WI38 (cell line): Measurements from ENCODE around the gene GSDMA.

ENCODE experiments used
- H3K4me3 ChIP-seq: 2 replicates; pipeline ENCODE4 v1.5.1; 2011; ENCODE audit warnings: low read depth, mild to moderate bottlenecking, control low read depth, low read length
- CTCF ChIP-seq: IDR thresholded peaks from 2 replicates; pipeline ENCODE4 v1.5.1; 2012; ENCODE audit warnings: low read depth, mild to moderate bottlenecking, control low read depth, low read length

Gene GSDMA

GRCh38 chr17:39927101-39927928 is 35.5 kb upstream of the GSDMA start, which contains the start of the genes LRRC3C and ORMDL3:
Gene LRRC3C (plus strand): TSS chr17:39927732. CDS start chr17:39941524, 13,792 bp downstream.
Gene ORMDL3 (minus strand): TSS chr17:39927601. CDS start chr17:39924203, 3,398 bp downstream.
- H3K4me3 ChIP-seq, result peak within 1 kb of the TSS; percentile 84
- no peak for TF ChIP-seq CTCF

- TF ChIP-seq CTCF, result no peak
These were observed 34.6 kb upstream of the GSDMA start for GRCh38 chr17:39927929-39928857.

GRCh38 chr17:39928858-39929645 is 33.8 kb upstream of the GSDMA start:
- no peak for TF ChIP-seq CTCF
- H3K4me3 ChIP-seq, result 0 out of 2 replicates have a peak overlapping the region, but pooled peaks have one; percentile 16

More at GRCh38 chr17:39927929-39928857, 34.6 kb upstream of the GSDMA start:
- peak overlapping the region; percentile 84 for H3K4me3 ChIP-seq

GRCh38 chr17:39929646-39930407 is 33.0 kb upstream of the GSDMA start:
- TF ChIP-seq CTCF, result no peak
- no peak overlapping the region for H3K4me3 ChIP-seq

GRCh38 chr17:39933912-39934311 is 28.9 kb upstream of the GSDMA start:
- H3K4me3 ChIP-seq, result no peak overlapping the region
- TF ChIP-seq CTCF, result no peak

GRCh38 chr17:39934324-39934723 is 28.5 kb upstream of the GSDMA start:
- TF ChIP-seq CTCF, result no peak
- H3K4me3 ChIP-seq, result no peak overlapping the region
